Tibial nerve (tissue), 4 donors: ENCODE measurements around the gene VRK2. TPM values are rescaled to one million over a fixed set of nuclear protein-coding genes. Genes with fewer than 3 reads are reported as not detected.
"Not testable (repeated sequence)": the region's sequence is repeated elsewhere in the genome, so short reads cannot be mapped to it uniquely, and the experiment has no call there.

Source experiments
- DNase-seq, 2 donors: peaks; one replicate each; pipeline ENCODE4 v3.0.0-alpha.2; 2019; ENCODE audit warnings: low spot score in 2 of 2
- H3K27ac ChIP-seq, 4 donors: fragments of 200-600 bp; sonication (generic) in 3 of 4; one replicate each; pipeline ENCODE4 v1.5.1; 2017 to 2019; ENCODE audit warnings: mild to moderate bottlenecking in 1 of 4
- H3K27me3 ChIP-seq, 2 donors: fragments of 200-600 bp; sonication (generic) in 1 of 2; one replicate each; pipeline versions ENCODE4 v1.5.1 to v1.6.0; 2017 to 2019
- H3K36me3 ChIP-seq, 3 donors: fragments of 200-600 bp; sonication (generic); one replicate each; pipeline ENCODE4 v1.5.1; 2018 to 2019
- H3K4me1 ChIP-seq, 4 donors: fragments of 200-600 bp; sonication (generic) in 3 of 4; one replicate each; pipeline ENCODE4 v1.5.1; 2017 to 2019
- H3K4me3 ChIP-seq, 4 donors: fragments of 200-600 bp; sonication (generic) in 3 of 4; one replicate each; pipeline ENCODE4 v1.5.1; 2017 to 2019; ENCODE audit warnings: mild to moderate bottlenecking in 1 of 4, moderate library complexity in 1 of 4
- H3K9me3 ChIP-seq, 4 donors: fragments of 200-600 bp; sonication (generic) in 3 of 4; one replicate each; pipeline ENCODE4 v1.5.1; 2017 to 2019
- EP300 ChIP-seq, 2 donors: sonication (generic); formaldehyde crosslinking; IDR thresholded peaks; one replicate each; pipeline ENCODE4 v1.6.1; 2017; ENCODE audit warnings: antibody characterized with exemption in 2 of 2, mild to moderate bottlenecking in 1 of 2
- POLR2A ChIP-seq, 2 donors: fragments of 450-650 bp; IDR thresholded peaks; one replicate each; pipeline ENCODE4 v1.6.1; 2017; ENCODE audit warnings: antibody characterized with exemption in 2 of 2, mild to moderate bottlenecking in 2 of 2, moderate library complexity in 2 of 2
- whole genome bisulfite sequencing, 2 donors: methylation state at CpG; one replicate each; pipeline ENCODE4 v1.1.5; 2018; 5-methylcytosine and 5-hydroxymethylcytosine counted together
- total RNA-seq, 4 donors: library from RNA; depleted of rRNA; stranded (reverse); fragments of >200 nt; gene quantifications; one replicate each; pipeline ENCODE4 v1.1.0, GENCODE V29; 2016
- TF ChIP-seq, protein P1 (sequence below), 5 experiments: fragments of 200-600 bp in 3 of 5; fragments of 450-650 bp in 2 of 5; sonication (generic) in 3 of 5; IDR thresholded peaks; one replicate each; pipeline ENCODE4 v1.5.1; 2016 to 2019; ENCODE audit warnings: antibody characterized with exemption in 5 of 5, mild to moderate bottlenecking in 3 of 5, moderate library complexity in 2 of 5

Gene VRK2
- total RNA-seq, 4 donors from 2014 or later: 8.0 to 15.9 (median 14.2) TPM

DNA sequence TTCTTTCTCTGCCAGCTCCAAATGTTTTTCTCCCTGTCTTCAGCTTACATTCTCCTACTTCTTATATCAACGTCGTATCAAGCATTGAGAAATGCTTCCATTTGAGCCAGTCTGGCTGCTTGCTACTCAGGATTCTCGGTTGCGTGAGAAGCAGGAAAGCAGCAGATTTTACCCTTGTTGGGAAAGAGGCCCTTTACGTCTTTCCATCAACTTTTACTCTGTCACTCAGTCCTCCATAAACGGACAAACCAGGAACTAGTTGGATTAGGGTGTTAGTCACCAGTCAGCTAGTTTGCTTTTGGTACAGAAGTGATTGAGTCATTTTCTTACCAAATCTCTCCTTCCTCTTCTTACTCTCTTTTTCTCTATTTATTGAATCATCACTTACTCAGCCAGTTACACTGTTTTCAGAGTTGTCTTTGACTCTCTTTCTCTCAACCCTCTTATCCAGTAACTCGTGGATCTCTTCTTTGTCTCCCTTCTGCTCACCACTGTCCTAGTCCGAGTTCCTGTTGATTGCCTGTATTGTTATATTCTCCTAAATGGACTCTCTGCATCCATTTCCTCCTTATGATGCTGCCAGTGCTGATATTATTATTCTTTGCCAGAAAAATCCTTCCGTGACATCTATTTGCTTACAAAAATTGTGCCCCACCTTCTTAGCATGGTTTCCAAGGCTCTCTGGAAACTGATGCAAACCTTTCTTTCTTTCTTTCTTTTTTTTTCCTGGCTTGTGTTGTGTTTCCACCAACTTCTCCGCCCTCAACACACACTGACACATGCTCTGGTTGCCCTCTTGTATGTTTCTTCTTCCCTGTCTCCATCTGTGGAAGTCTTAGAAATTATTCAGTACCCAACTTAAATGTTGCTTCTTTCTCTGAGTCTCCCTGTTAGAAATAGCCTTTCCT, 61.5 kb downstream of the VRK2 start:
- TF ChIP-seq, protein P1, sequence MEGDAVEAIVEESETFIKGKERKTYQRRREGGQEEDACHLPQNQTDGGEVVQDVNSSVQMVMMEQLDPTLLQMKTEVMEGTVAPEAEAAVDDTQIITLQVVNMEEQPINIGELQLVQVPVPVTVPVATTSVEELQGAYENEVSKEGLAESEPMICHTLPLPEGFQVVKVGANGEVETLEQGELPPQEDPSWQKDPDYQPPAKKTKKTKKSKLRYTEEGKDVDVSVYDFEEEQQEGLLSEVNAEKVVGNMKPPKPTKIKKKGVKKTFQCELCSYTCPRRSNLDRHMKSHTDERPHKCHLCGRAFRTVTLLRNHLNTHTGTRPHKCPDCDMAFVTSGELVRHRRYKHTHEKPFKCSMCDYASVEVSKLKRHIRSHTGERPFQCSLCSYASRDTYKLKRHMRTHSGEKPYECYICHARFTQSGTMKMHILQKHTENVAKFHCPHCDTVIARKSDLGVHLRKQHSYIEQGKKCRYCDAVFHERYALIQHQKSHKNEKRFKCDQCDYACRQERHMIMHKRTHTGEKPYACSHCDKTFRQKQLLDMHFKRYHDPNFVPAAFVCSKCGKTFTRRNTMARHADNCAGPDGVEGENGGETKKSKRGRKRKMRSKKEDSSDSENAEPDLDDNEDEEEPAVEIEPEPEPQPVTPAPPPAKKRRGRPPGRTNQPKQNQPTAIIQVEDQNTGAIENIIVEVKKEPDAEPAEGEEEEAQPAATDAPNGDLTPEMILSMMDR (IDR thresholded peaks at IDR 0.05): no peak
- peak in 1 of 2 donors; percentile 22 for TF ChIP-seq EP300 (IDR thresholded peaks at IDR 0.05)
- TF ChIP-seq POLR2A (IDR thresholded peaks at IDR 0.05): no peak
- DNase-seq: no peak
- Histone ChIP-seq H3K27me3 (no peaks in the 10 kb centered on the region), H3K4me1 (no peaks in the 10 kb centered on the region), H3K36me3 (no peaks in the 10 kb centered on the region), H3K27ac (peak overlapping the region in 1 of 4 donors; percentile 39), H3K9me3 (no peaks in the 10 kb centered on the region), H3K4me3 (no peak overlapping the region)
- WGBS, 2 donors: 79% methylated on average over 10 of the region's 10 CpGs

DNA sequence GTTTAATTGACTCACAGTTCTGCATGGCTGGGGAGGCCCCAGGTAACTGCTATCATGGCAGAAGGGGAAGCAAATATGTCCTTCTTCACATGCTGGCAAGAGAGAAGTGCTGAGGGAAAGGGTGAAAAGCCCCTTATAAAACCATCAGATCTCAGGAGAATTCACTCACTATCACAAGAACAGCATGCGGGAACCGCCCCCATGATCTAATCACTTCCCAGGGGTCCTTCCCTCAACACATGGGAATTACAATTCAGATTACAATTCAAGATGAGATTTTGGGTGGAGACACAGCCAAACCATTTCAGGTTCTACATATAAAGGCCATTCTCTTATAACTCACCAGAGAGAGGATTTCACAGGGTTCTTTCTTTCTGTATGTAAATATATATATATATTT, 62.9 kb downstream of the VRK2 start:
- no peak overlapping the region for H3K4me3 ChIP-seq
- H3K9me3 ChIP-seq: no peaks in the 10 kb centered on the region
- 88 to 89% methylated on average over 2 of the region's 2 CpGs for WGBS, 2 donors
- no peak for TF ChIP-seq EP300 (IDR thresholded peaks at IDR 0.05)
- no peak for TF ChIP-seq POLR2A (IDR thresholded peaks at IDR 0.05)
- TF ChIP-seq, protein P1 (IDR thresholded peaks at IDR 0.05): no peak
- no peak for DNase-seq
- no peak overlapping the region for H3K27ac ChIP-seq
- no peaks in the 10 kb centered on the region for H3K4me1 ChIP-seq
- no peaks in the 10 kb centered on the region for H3K36me3 ChIP-seq
- no peaks in the 10 kb centered on the region for H3K27me3 ChIP-seq

- Histone ChIP-seq H3K27ac (no peak overlapping the region), H3K27me3 (no peaks in the 10 kb centered on the region), H3K4me1 (no peaks in the 10 kb centered on the region), H3K4me3 (no peak overlapping the region), H3K9me3 (no peaks in the 10 kb centered on the region), H3K36me3 (no peaks in the 10 kb centered on the region)
- DNase-seq: no peak
- TF ChIP-seq POLR2A (IDR thresholded peaks at IDR 0.05): no peak
- TF ChIP-seq EP300 (IDR thresholded peaks at IDR 0.05): no peak
- TF ChIP-seq, protein P1 (IDR thresholded peaks at IDR 0.05): no peak
- WGBS, 2 donors: 96 to 97% methylated on average over 6 of the region's 6 CpGs
Measured at GRCh38 chr2:58110765-58111164, 64.2 kb downstream of the VRK2 start.

- WGBS, 2 donors: 95% methylated on average over 9 of the region's 9 CpGs
Measured at GRCh38 chr2:58113563-58113962, 67.0 kb downstream of the VRK2 start.

DNA sequence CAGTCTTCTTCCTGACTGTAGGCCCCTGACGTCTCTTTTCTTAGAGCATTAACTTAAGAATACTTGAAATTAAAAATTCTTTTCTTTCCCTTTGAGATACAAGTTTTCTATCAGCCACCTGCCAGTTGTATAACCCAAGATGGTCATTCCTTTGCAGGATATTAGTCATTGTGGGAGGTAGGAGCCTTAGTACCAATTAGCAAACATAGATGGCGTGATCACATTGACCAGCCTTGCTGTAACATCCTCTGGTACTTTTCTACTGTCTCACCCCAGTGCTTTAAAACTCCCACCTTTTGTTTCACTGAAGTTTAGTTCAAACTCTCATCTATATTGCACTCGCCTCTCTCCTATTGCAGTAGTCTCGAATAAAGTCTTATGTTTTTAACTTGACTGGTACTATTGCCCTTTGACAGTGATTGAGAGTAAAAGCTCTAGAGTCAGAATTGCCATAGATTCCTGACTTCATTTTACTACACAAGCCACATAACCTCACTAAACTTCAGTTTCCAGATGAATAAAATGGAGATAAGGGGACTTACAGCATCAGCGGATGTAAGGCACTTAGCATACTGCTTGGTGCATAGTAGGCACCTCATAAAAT, 74.1 kb downstream of the VRK2 start:
- no peak for DNase-seq
- Histone ChIP-seq H3K36me3 (peaks cover 0 to 20% (median 0%) of the 10 kb centered on the region in 3 donors), H3K4me1 (no peaks in the 10 kb centered on the region), H3K4me3 (no peak overlapping the region), H3K27me3 (no peaks in the 10 kb centered on the region), H3K9me3 (peaks cover 0 to 6% (median 0%) of the 10 kb centered on the region in 4 donors), H3K27ac (no peak overlapping the region)
- 97 to 99% methylated on average over 5 of the region's 5 CpGs for WGBS, 2 donors
- TF ChIP-seq, protein P1 (IDR thresholded peaks at IDR 0.05): no peak
- no peak for TF ChIP-seq EP300 (IDR thresholded peaks at IDR 0.05)
- no peak for TF ChIP-seq POLR2A (IDR thresholded peaks at IDR 0.05)

More at GRCh38 chr2:58113563-58113962, 67.0 kb downstream of the VRK2 start:
- H3K27ac ChIP-seq, H3K4me3 ChIP-seq, H3K4me1 ChIP-seq, H3K9me3 ChIP-seq, H3K36me3 ChIP-seq, H3K27me3 ChIP-seq, DNase-seq: not testable (repeated sequence)
